AG08395 (cell line): ENCODE measurements around the gene LHFPL2.

ENCODE experiments used
- DNase-seq: peaks from one replicate; pipeline ENCODE4 v3.0.0; 2012; ENCODE audit warnings: mixed read lengths, low spot score

LHFPL2 gene

GRCh38 chr5:78568212-78568611 lies 80.4 kb downstream of the LHFPL2 start:
- DNase-seq, result no peak

GRCh38 chr5:78567617-78568016 lies 81.0 kb downstream of the LHFPL2 start:
- DNase-seq, result no peak

- DNase-seq, result no peak
Measured at GRCh38 chr5:78566747-78567425, 81.7 kb downstream of the LHFPL2 start.

- no peak for DNase-seq
Measured at GRCh38 chr5:78565395-78565794, 83.2 kb downstream of the LHFPL2 start.

GRCh38 chr5:78563621-78564020 lies 85.0 kb downstream of the LHFPL2 start:
- DNase-seq, result no peak

- no peak for DNase-seq
Measured at GRCh38 chr5:78562714-78563330, 85.8 kb downstream of the LHFPL2 start.

- DNase-seq, result no peak
Measured at GRCh38 chr5:78562001-78562400, 86.6 kb downstream of the LHFPL2 start.

- no peak for DNase-seq
Measured at GRCh38 chr5:78561261-78561660, 87.3 kb downstream of the LHFPL2 start.

- no peak for DNase-seq
Measured at GRCh38 chr5:78560000-78560855, 88.3 kb downstream of the LHFPL2 start.

GRCh38 chr5:78557601-78558000 lies 91.0 kb downstream of the LHFPL2 start:
- no peak for DNase-seq

- DNase-seq, result no peak
Measured at GRCh38 chr5:78555870-78556269, 92.7 kb downstream of the LHFPL2 start.

- DNase-seq, result no peak
Measured at GRCh38 chr5:78554670-78555069, 93.9 kb downstream of the LHFPL2 start.

GRCh38 chr5:78553580-78554353 lies 94.8 kb downstream of the LHFPL2 start:
- no peak for DNase-seq

GRCh38 chr5:78552729-78553342 lies 95.7 kb downstream of the LHFPL2 start:
- no peak for DNase-seq

GRCh38 chr5:78550891-78551290 lies 97.7 kb downstream of the LHFPL2 start:
- DNase-seq, result peak; percentile 53

- no peak for DNase-seq
Measured at GRCh38 chr5:78549043-78549442, 99.5 kb downstream of the LHFPL2 start.

GRCh38 chr5:78547731-78548615 lies 100.6 kb downstream of the LHFPL2 start:
- DNase-seq, result peak; percentile 76

GRCh38 chr5:78547183-78547582 lies 101.4 kb downstream of the LHFPL2 start:
- DNase-seq, result peak; percentile 3

GRCh38 chr5:78546276-78546996 lies 102.1 kb downstream of the LHFPL2 start:
- no peak for DNase-seq

GRCh38 chr5:78545406-78545805 lies 103.2 kb downstream of the LHFPL2 start:
- DNase-seq, result no peak
